K562 treated with DMSO at 1 percent for 48 hours (cell line): ENCODE results near the gene CPNE1. TPM values are rescaled to one million over a fixed set of nuclear protein-coding genes. Genes with fewer than 3 reads are reported as not detected.

ENCODE experiments used
- total RNA-seq: library from RNA; unstranded; fragments of 300-600 nt; gene quantifications from 2 replicates; pipeline ENCODE4 v1.2.3, GENCODE V29; 2022; ENCODE audit warnings: low replicate concordance; ENCODE audit errors: extremely low read depth

Gene CPNE1
- total RNA-seq: not detected in 2 replicates

GRCh38 chr20:35664466-35665206, at the start of gene CPNE1, which contains the start of gene RBM12:
Gene CPNE1, minus strand, starts transcription at chr20:35664900. Its CDS starts 31,977 bp downstream, at chr20:35632923.
Gene RBM12, minus strand, starts transcription at chr20:35664900. Its CDS starts 9,578 bp downstream, at chr20:35655322.

GRCh38 chr20:35699127-35699956, 34.6 kb upstream of the CPNE1 start, which contains the start of the genes NFS1 and ROMO1:
Gene NFS1, minus strand, starts transcription at chr20:35699352. Its CDS starts 64 bp downstream, at chr20:35699288.
Gene ROMO1, plus strand, starts transcription at chr20:35699405. Its CDS starts 228 bp downstream, at chr20:35699633.

GRCh38 chr20:35615667-35616464, 48.8 kb downstream of the CPNE1 start, which contains the start of gene SPAG4:
Gene SPAG4, plus strand, starts transcription at chr20:35615829. Its CDS starts 175 bp downstream, at chr20:35616004.

Other genes with a start within 250 kb of the CPNE1 start
- gene GDF5, start 226.7 kb downstream of the CPNE1 start, total RNA-seq: not detected in 2 replicates
- gene CEP250, start 209.3 kb downstream of the CPNE1 start, total RNA-seq: not detected in 2 replicates
- gene C20orf173, start 135.2 kb downstream of the CPNE1 start, total RNA-seq: not detected in 2 replicates
- gene ERGIC3, start 122.8 kb downstream of the CPNE1 start, total RNA-seq: not detected in 2 replicates
- not detected in 2 replicates for gene SPAG4, start 49.1 kb downstream of the CPNE1 start, total RNA-seq
- gene RBM12, start within 50 bp of the CPNE1 start, total RNA-seq: not detected in 2 replicates
- not detected in 2 replicates for gene NFS1, start 34.5 kb upstream of the CPNE1 start, total RNA-seq
- not detected in 2 replicates for gene ROMO1, start 34.5 kb upstream of the CPNE1 start, total RNA-seq
- not detected in 2 replicates for gene RBM39, start 77.4 kb upstream of the CPNE1 start, total RNA-seq
- gene PHF20, start 107.1 kb upstream of the CPNE1 start, total RNA-seq: not detected in 2 replicates